Stimulated activated naive CD4-positive, alpha-beta T cell (primary cell): ENCODE data around the gene CTAG2.
"Not testable (repeated sequence)": the region's sequence is repeated elsewhere in the genome, so short reads cannot be mapped to it uniquely, and the experiment has no call there.

Experiments
- DNase-seq, 6 experiments: peaks; one replicate each; lab custom pipeline; 2025; lab: John Stamatoyannopoulos, UW

CTAG2 gene

DNA sequence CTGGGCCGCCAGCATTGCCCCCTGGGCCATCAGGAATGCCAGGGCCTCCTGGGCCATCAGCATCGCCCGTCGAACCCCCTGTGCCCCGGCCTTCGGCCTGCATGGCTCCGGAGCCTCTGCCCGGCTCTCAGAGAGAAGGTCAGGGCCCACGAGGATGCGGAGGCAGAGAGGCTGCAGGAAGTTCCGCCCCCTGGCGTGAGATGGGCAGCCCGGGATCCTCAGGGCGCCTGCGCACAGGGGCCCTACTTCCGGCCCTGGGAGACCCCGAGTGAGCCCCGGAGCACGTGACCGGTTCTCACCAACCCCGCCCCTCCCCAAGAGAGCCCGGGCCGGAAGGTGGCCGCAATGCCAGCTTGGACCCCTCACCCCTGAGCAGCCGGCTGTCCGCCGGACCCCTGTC lies at the start of gene CTAG2:
TSS of gene CTAG2 (minus strand) at position 167 of the 400 bp plus-strand sequence. CDS start at position 103, 64 bp downstream.
- not testable (repeated sequence) for DNase-seq

- DNase-seq = no peak
Observed at GRCh38 chrX:154698630-154699248, 45.4 kb upstream of the CTAG2 start.

GRCh38 chrX:154696676-154697045 lies 43.3 kb upstream of the CTAG2 start:
- no peak for DNase-seq

DNA sequence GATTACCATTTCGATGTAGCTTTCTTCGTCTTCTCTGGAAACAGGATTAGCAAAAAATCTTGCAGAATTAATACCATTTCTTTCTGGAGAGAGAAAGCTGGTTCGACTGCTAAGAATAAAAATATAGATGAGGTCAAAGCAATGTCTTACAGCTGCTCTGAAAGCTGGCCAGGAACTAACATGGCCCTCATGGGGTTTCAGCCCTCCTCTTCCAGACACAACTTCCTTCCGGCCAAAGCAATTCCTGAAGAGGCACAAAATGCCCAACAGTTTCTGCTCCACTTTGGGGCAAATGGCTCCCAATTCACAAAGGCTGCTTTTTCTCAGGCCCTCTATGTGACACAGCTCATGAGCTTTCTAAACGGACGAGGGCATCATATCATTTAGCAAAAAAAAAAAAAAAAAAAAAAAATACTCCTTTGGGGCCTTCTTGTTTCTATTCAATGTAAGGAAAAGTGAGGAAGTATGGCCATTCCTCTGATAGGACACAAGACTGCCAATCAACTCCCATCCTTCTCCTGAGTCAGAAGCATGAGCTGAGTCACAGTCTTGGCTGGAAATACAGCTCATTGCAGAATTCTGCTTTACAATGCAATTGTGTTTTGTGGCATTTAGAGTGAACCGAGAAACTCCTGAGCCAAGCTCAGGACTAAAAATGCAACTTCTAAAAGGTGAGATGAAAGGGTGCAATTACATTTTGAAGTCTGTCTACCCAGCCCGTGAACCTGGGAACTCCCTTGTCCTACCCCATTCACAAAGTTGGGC lies 42.7 kb upstream of the CTAG2 start:
- DNase-seq = no peak

- peak in 3 of 6 experiments; percentile 55 to 62 (median 60) for DNase-seq
Observed at GRCh38 chrX:154693394-154693793, 40.0 kb upstream of the CTAG2 start.

- DNase-seq = not testable (repeated sequence)
Observed at GRCh38 chrX:154690438-154690837, 37.1 kb upstream of the CTAG2 start.

DNA sequence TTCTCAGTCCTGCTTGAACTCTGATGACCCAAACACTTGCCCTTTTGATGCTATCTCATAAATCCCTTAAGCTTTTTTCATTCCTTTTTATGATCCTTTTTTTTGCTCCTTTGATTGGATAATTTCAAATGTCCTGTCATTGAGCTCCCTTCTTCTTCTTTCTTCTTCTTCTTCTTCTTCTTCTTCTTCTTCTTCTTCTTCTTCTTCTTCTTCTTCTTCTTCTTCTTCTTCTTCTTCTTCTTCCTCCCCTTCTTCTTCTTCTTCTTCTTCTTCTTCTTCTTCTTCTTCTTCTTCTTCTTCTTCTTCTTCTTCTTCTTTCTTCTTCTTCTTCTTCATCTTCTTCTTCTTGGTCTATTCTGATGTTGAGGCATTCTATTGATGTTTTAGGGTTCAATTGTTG lies 18.7 kb upstream of the CTAG2 start:
- not testable (repeated sequence) for DNase-seq

DNA sequence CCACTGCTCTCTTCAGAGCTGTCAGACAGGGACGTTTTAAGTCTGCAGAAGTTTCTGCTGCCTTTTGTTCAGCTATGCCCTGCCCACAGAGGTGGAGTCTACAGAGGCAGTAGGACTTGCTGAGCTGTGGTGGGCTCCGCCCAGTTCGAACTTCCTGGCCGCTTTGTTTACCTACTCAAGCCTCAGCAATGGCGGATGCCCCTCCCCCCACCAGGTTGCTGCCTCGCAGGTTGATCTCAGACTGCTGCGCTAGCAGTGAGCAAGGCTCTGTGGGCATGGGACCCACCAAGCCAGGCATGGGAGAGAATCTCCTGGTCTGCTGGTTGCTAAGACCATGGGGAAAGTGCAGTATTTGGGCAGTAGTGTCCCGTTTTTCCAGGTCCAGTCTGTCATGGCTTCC lies 17.5 kb upstream of the CTAG2 start:
- DNase-seq = not testable (repeated sequence)

DNA sequence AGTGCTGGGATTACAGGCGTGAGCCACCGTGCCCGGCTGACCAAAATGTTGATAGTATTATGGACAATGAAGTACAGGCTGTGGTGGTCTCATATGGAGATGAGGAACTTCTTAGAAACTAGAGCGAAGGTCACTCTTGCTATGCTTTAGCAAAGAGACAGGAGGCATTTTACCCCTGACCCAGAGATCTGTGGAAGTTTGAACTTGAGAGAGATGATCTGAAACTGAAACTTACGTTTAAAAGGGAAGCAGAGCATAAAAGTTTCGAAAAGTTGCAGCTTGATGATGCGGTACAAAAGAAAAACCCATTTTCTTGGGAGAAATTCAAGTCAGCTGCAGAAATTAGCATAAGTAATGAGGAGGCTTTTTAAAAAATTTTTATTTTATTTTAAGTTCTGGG lies 8.5 kb upstream of the CTAG2 start:
- DNase-seq = no peak

DNA sequence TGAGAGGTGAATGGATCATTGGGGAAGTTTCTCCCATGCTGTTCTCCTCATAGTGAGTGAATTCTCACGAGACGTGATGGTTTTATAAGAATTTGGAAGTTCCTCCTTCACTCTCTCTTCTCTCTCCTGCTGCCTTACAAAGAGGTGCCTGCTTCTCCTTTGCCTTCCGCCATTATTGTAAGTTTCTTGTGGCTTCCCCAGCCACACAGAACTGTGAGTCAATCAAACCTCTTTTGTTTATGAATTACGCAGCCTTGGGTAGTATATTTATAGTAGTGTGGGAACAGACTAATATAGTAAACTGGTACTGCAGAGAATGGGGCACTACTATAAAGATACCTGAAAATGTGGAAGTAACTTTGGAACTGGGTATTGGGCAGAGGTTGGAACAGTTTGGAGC lies 7.8 kb upstream of the CTAG2 start:
- no peak for DNase-seq

DNA sequence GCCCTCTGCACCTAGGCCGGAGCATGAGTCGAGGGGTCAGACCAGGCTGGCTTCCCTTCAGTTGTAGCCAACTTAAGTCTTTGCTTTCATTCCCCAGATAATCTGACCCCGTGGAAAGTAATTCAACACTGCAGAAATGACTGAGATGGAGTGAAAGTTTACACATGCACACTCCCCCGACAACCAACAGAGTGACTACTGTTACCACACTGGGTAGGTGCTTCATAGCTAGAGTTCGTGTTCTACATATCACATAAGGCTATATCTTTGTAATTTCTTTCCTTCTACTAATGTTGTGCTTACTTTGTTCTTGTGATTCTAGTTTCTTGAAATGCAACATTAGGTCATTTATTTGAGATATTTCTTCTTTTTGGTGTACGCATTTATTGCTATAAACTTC lies 7.2 kb upstream of the CTAG2 start:
- DNase-seq = no peak

- no peak for DNase-seq
Observed at GRCh38 chrX:154658957-154659356, 5.6 kb upstream of the CTAG2 start.

GRCh38 chrX:154658187-154658586 lies 4.8 kb upstream of the CTAG2 start:
- DNase-seq = no peak

DNA sequence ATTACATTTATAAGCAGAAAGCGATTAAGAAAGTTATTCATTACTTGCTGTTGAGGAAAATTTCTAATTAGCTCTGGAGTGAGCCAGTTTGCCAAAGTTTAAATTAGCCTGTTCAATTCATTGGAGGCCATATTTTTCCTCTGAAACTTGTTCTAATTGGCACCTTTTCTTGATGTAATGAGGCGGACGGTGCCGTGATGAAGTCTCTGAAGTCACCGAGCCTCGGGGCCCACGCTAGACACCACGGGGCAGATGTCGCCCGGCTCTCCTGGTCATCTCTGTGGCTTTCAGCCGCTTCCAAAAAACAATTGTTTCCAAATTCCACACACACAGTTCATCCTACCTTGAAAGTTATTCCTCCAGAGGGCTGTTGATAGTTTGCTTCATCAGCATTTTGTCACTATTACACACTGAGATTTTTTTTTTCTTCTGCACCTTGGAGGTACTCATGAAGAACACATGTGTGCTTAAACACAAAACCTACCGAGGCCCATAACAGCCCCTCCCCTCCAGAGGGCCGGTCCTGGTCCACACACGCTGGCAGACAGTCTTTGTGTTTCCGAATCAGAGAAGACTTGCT lies 3.9 kb upstream of the CTAG2 start:
- no peak for DNase-seq

- no peak for DNase-seq
Observed at GRCh38 chrX:154655786-154656185, 2.4 kb upstream of the CTAG2 start.

- no peak for DNase-seq
Observed at GRCh38 chrX:154655346-154655745, 2.0 kb upstream of the CTAG2 start.

DNA sequence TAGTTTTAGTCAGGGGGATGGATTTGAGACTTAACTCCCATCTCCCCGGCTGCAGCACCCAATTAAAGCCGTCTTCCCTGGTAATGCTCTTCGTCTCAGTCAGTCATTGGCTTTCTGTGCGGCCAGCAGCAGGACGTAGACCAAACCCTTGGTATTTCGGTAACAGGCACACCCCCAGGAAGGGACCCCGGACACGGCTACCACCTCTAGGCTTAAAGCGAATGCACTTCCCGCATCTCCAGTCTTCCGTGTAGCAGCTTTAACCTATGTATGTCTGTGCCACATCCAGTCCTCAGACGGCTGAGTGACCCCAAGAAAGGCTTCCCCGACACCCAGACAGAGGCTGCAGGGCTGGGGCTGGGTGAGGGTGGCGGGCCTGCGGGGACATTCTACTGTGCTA lies 1.5 kb upstream of the CTAG2 start:
- DNase-seq = no peak

DNA sequence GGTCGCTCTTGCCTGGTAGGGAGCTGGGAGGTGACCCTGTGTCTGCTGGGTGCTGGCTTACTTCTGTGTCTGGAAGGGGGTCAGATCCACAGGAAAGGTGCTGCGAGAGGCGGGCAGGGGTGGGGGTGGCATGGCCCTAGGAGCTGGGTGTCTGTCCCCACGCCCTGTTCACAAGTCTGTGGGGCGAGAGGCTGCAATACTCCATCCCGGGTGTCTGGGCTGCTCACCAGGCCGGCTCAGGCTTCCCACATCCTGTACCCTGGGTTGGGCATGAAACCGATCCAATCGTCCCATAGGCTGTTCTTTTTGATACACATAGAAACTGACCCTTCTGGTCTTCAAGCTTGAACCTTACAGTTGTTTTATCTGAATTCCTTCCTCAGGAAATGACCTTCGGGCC lies 993 bp upstream of the CTAG2 start:
- no peak for DNase-seq

GRCh38 chrX:154653048-154653401 lies 354 bp downstream of the CTAG2 start:
- DNase-seq = no peak

DNA sequence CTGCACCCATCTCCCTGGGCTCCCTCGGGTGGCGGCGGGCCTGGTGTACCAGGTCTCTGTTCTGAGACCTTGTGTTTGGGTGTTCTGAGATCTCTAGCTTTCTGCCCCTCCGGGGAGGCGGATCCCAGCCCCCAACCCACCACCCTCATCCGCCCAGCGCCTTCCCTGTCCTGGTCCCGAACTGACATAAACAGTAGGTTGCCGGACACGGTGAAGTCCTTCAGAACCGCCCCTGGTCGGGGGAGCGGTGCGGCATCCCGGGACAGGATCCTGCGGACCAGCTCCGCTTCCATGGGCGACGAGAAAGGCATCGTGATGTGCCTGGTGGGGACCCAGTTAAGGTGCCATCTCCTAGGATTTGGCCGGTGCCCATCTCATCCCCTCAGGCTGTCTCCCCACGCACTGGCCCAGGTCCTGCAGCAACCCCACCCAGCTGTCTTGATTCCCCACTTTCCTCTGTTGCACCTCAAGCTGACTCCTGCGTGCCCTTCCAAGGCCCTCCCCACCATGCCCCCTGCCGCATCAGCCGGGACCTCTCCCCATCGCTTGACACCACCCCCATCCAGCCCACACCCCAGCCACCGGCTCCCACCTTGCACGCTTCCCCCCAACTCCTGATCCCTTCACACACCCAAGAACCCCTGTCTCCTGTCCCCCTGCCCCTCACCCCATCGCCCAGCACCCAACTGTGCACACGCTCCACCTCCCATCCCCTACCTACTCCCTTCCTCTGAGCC lies 900 bp downstream of the CTAG2 start:
- no peak for DNase-seq

DNA sequence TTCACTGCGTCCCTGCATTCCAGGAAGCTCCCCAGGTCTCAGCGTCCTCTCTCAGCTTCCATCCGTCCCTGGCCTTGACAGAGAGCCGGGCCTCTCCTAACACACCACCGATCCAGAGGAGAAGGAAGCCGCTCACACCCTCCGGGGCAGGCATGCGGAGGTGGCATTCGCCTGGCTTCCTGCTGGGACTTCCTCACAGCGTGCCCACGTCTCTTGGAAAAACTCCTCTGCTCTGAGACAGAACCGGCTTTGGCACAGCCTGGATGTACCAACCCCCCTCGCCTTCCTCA lies 3.2 kb downstream of the CTAG2 start:
- DNase-seq = no peak

GRCh38 chrX:154649503-154650220 lies 3.7 kb downstream of the CTAG2 start:
- no peak for DNase-seq
